SU-DHL-6 (cell line): ENCODE results near the gene BMPR1A.

Source experiments
- H2AFZ ChIP-seq: fragments of 200-600 bp; sonication (generic); 2 replicates; pipeline ENCODE4 v1.6.1; 2014; ENCODE audit warnings: low read depth, mild to moderate bottlenecking, moderate library complexity, mixed read lengths, antibody characterized with exemption, low read length; ENCODE audit not compliant: severe bottlenecking
- H3F3A ChIP-seq: fragments of 200-600 bp; shearing (Covaris generic); 2 replicates; pipeline ENCODE4 v1.6.0; 2016; ENCODE audit warnings: antibody characterized with exemption, mild to moderate bottlenecking; ENCODE audit not compliant: insufficient read depth
- H3K27ac ChIP-seq: fragments of 200-600 bp; sonication (generic); 2 replicates; pipeline ENCODE4 v1.5.1; 2016; ENCODE audit warnings: low read depth, mild to moderate bottlenecking, low read length, moderate library complexity, mixed read lengths
- H3K27me3 ChIP-seq: fragments of 200-600 bp; sonication (generic), shearing (Covaris generic); 2 replicates; pipeline ENCODE4 v1.6.0; 2014; ENCODE audit warnings: mild to moderate bottlenecking, low read length
- H3K36me3 ChIP-seq: fragments of 200-600 bp; sonication (generic); 2 replicates; pipeline ENCODE4 v1.6.1; 2014; ENCODE audit warnings: mild to moderate bottlenecking, low read length, mixed read lengths
- H3K4me2 ChIP-seq: fragments of 300-600, 200-600 bp; shearing (Covaris generic), sonication (generic); 2 replicates; pipeline ENCODE4 v1.6.0; 2014; ENCODE audit warnings: low read length, low read depth, mild to moderate bottlenecking; ENCODE audit not compliant: poor library complexity, severe bottlenecking
- H3K4me3 ChIP-seq: fragments of 200-600 bp; sonication (generic); 2 replicates; pipeline ENCODE4 v1.5.1; 2014; ENCODE audit warnings: antibody characterized with exemption, low read length, mild to moderate bottlenecking, mixed read lengths; ENCODE audit not compliant: insufficient read depth, poor library complexity, severe bottlenecking
- H3K79me2 ChIP-seq: fragments of 200-600 bp; sonication (generic); 2 replicates; pipeline ENCODE4 v1.6.1; 2014; ENCODE audit warnings: mild to moderate bottlenecking, low read length, moderate library complexity; ENCODE audit not compliant: insufficient read depth
- H3K9ac ChIP-seq: fragments of 200-600 bp; sonication (generic); 2 replicates; pipeline ENCODE4 v1.7.0; 2014; ENCODE audit warnings: mild to moderate bottlenecking, low read length
- H3K9me2 ChIP-seq: fragments of 200-600 bp; sonication (generic); replicated peaks from 2 replicates; pipeline ENCODE4 v1.6.1; 2014; ENCODE audit warnings: low read length; ENCODE audit not compliant: insufficient read depth
- H3K9me3 ChIP-seq: fragments of 200-600 bp; sonication (generic); 2 replicates; pipeline ENCODE4 v1.6.1; 2014; ENCODE audit warnings: low read length, mixed read lengths; ENCODE audit not compliant: insufficient read depth
- H4K20me1 ChIP-seq: fragments of 200-600 bp; sonication (generic); 2 replicates; pipeline ENCODE4 v1.6.1; 2014; ENCODE audit warnings: low read depth, mild to moderate bottlenecking, antibody characterized with exemption, low read length, moderate library complexity, mixed read lengths
- CTCF ChIP-seq: fragments of 200-600 bp; sonication (generic); IDR thresholded peaks from one replicate; pipeline ENCODE4 v1.5.1; 2017; ENCODE audit warnings: antibody characterized with exemption, mild to moderate bottlenecking, low read length, moderate library complexity; ENCODE audit not compliant: insufficient read depth, poor library complexity, severe bottlenecking
- EZH2phosphoT487 ChIP-seq: fragments of 200-600 bp; sonication (generic), shearing (Covaris generic); conservative IDR thresholded peaks from 2 replicates; pipeline ENCODE4 v1.6.1; 2018; ENCODE audit warnings: mild to moderate bottlenecking, antibody characterized with exemption, low read length, moderate library complexity, mixed read lengths

BMPR1A gene

GRCh38 chr10:86899132-86899531 is 142.7 kb downstream of the BMPR1A start:
- H3K27ac ChIP-seq: no peak overlapping the region
- no peak overlapping the region for H2AFZ ChIP-seq
- TF ChIP-seq CTCF (no peak), EZH2phosphoT487 (no peak)
- H4K20me1 ChIP-seq: no peaks in the 10 kb centered on the region
- H3K36me3 ChIP-seq: 0 out of 2 replicates have a peak, but pooled peaks cover 3% of the 10 kb centered on the region
- no peak overlapping the region for H3K9ac ChIP-seq
- peaks cover 4% of the 10 kb centered on the region; the same call in 1 of the 2 replicates for H3F3A ChIP-seq
- H3K9me3 ChIP-seq: no peaks in the 10 kb centered on the region
- H3K4me2 ChIP-seq: no peak overlapping the region
- no peaks in the 10 kb centered on the region for H3K79me2 ChIP-seq
- no peak overlapping the region for H3K4me3 ChIP-seq
- no peaks in the 10 kb centered on the region for H3K27me3 ChIP-seq
- H3K9me2 ChIP-seq: no peaks in the 10 kb centered on the region

DNA sequence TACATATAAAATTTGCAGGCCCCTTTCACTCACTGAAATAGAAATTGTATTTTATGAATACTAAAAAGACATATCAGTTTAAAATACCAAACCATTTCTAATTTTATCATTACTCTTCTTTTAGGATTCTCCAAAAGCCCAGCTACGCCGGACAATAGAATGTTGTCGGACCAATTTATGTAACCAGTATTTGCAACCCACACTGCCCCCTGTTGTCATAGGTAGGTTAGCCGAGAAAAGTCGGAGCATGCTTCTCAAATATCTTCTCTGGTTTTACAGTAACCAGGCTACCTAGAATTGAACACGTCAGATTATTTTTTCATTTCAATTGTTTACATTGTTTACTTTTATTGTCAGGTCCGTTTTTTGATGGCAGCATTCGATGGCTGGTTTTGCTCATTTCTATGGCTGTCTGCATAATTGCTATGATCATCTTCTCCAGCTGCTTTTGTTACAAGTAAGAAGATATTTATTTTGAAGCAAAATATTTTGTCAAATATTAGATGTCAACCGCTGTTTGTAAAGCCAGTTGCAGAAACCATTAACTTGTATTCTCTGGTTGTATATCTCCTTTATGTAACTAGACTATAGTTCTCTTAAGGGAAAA is 143.4 kb downstream of the BMPR1A start:
- no peak overlapping the region for H2AFZ ChIP-seq
- H3K79me2 ChIP-seq: no peaks in the 10 kb centered on the region
- no peaks in the 10 kb centered on the region for H4K20me1 ChIP-seq
- H3K9me2 ChIP-seq: no peaks in the 10 kb centered on the region
- H3K9ac ChIP-seq: no peak overlapping the region
- TF ChIP-seq EZH2phosphoT487 (no peak), CTCF (peak; percentile 50)
- no peaks in the 10 kb centered on the region for H3K27me3 ChIP-seq
- no peaks in the 10 kb centered on the region for H3K9me3 ChIP-seq
- no peak overlapping the region for H3K27ac ChIP-seq
- H3F3A ChIP-seq: peaks cover 4% of the 10 kb centered on the region; the same call in 1 of the 2 replicates
- H3K36me3 ChIP-seq: 0 out of 2 replicates have a peak, but pooled peaks cover 3% of the 10 kb centered on the region
- no peak overlapping the region for H3K4me3 ChIP-seq
- no peak overlapping the region for H3K4me2 ChIP-seq

DNA sequence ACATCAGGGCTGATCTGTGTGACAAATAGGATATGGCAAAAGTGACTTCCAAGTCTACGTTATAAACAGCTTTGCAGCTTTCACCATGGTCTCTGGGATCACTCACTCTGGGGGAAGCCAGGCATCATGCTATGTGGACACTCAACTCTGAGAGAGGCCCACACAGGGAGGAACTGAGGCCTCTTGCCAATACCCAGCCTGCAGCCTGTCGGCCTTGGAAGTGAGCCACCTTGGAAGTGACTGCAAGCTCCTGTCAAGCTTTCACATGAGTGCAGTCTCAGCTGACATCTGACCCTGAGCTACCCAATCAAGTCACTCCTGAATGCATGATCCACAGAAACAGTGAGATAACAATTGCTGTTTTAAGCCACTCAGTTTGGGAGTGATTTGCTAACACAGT is 144.5 kb downstream of the BMPR1A start:
- Histone ChIP-seq H3K27ac (no peak overlapping the region), H4K20me1 (no peaks in the 10 kb centered on the region), H3K9ac (no peak overlapping the region), H3K4me3 (no peak overlapping the region), H3F3A (peaks cover 4% of the 10 kb centered on the region; the same call in 1 of the 2 replicates), H2AFZ (no peak overlapping the region), H3K36me3 (0 out of 2 replicates have a peak, but pooled peaks cover 3% of the 10 kb centered on the region), H3K9me2 (no peaks in the 10 kb centered on the region), H3K4me2 (no peak overlapping the region), H3K79me2 (no peaks in the 10 kb centered on the region), H3K9me3 (no peaks in the 10 kb centered on the region), H3K27me3 (no peaks in the 10 kb centered on the region)
- TF ChIP-seq EZH2phosphoT487 (no peak), CTCF (no peak)
